Activated T-cell treated with anti-CD3 and anti-CD28 coated beads, Interleukin-2, amount 50 U/mL, for 4 hours (primary cell): ENCODE data around the gene PNMA8A. TPM values are rescaled to one million over a fixed set of nuclear protein-coding genes. Genes with fewer than 3 reads are reported as not detected.

Source experiments
- total RNA-seq, 3 donors: library from RNA; stranded (reverse); gene quantifications; one replicate each; pipeline ENCODE4 v1.2.1, GENCODE V29; 2021

The PNMA8A gene
- total RNA-seq, 3 donors from 2014 or later = 0.41 TPM; not detected in 2

Other genes with a start within 250 kb of the PNMA8A start
- gene IGFL1, start 241.8 kb downstream of the PNMA8A start, total RNA-seq = not detected
- under 1 TPM in 1 of 3 donors, not detected in 2; 0.54 TPM for gene HIF3A, start 174.5 kb downstream of the PNMA8A start, total RNA-seq
- 100 to 1,000 TPM; 149 to 154 (median 154) TPM for gene PPP5C, start 124.5 kb downstream of the PNMA8A start, total RNA-seq
- under 1 TPM in 2 of 3 donors, not detected in 1; 0.05 to 0.08 TPM for gene CCDC8, start 58.0 kb downstream of the PNMA8A start, total RNA-seq
- not detected for gene PNMA8C, start 42.6 kb downstream of the PNMA8A start, total RNA-seq
- gene PNMA8B, start 24.3 kb upstream of the PNMA8A start, total RNA-seq = under 1 TPM; 0.05 to 0.11 (median 0.08) TPM
- 100 to 1,000 TPM; 237 to 257 (median 239) TPM for gene CALM3, start 129.8 kb upstream of the PNMA8A start, total RNA-seq
- 1 to 10 TPM; 2.2 to 5.8 (median 4.3) TPM for gene PTGIR, start 153.5 kb upstream of the PNMA8A start, total RNA-seq
- gene GNG8, start 164.6 kb upstream of the PNMA8A start, total RNA-seq = 1 to 10 TPM; 1.5 to 2.6 (median 2.4) TPM
- gene DACT3, start 189.6 kb upstream of the PNMA8A start, total RNA-seq = under 1 TPM; 0.50 to 0.71 (median 0.63) TPM
- 10 to 100 TPM; 45.3 to 59.8 (median 58.1) TPM for gene PRKD2, start 245.6 kb upstream of the PNMA8A start, total RNA-seq